A673 (cell line): Measurements from ENCODE around the gene PIK3IP1. TPM values are rescaled to one million over a fixed set of nuclear protein-coding genes. Genes with fewer than 3 reads are reported as not detected.

Source experiments
- BruUV-seq: library from RNA; stranded (reverse); fragments of 400-500 nt; replicated peaks from 2 replicates; lab custom pipeline; 2021; lab: Mats Ljungman, UMichigan
- CTCF ChIA-PET: fragments of 300-600 bp; sonication (Branson Sonifier 250); formaldehyde crosslinking; loops from one replicate; lab custom pipeline; 2022; ENCODE audit warnings: antibody characterized with exemption; lab: Charles Lee
- POLR2A ChIA-PET: fragments of 300-600 bp; sonication (Branson Sonifier 250); formaldehyde crosslinking; loops from one replicate; lab custom pipeline; 2022; ENCODE audit warnings: antibody characterized with exemption; ENCODE audit not compliant: low non-redundant PET; lab: Charles Lee
- DNase-seq: peaks from one replicate; pipeline ENCODE4 v3.0.0-alpha.2; 2015; ENCODE audit warnings: low spot score
- H3K27ac ChIP-seq: fragments of 200-600 bp; sonication (generic); 2 replicates; pipeline ENCODE4 v1.5.1; 2016; ENCODE audit warnings: mixed run types, low read depth, mild to moderate bottlenecking, mixed read lengths, antibody characterized with exemption, low read length; ENCODE audit not compliant: poor library complexity, severe bottlenecking
- H3K27me3 ChIP-seq: fragments of 200-600 bp; sonication (generic); replicated peaks from 2 replicates; pipeline ENCODE4 v1.6.1; 2017; ENCODE audit warnings: mixed run types, low read depth, mild to moderate bottlenecking, mixed read lengths, antibody characterized with exemption, low read length; ENCODE audit not compliant: insufficient read depth, poor library complexity
- H3K36me3 ChIP-seq: fragments of 200-600 bp; sonication (generic); 2 replicates; pipeline ENCODE4 v1.6.1; 2016; ENCODE audit warnings: mixed run types, mild to moderate bottlenecking, mixed read lengths, antibody characterized with exemption, low read length; ENCODE audit not compliant: insufficient read depth, poor library complexity, severe bottlenecking
- H3K4me1 ChIP-seq: fragments of 200-600 bp; sonication (generic); 2 replicates; pipeline ENCODE4 v1.6.1; 2017; ENCODE audit warnings: mixed run types, mild to moderate bottlenecking, mixed read lengths, antibody characterized with exemption, low read length; ENCODE audit not compliant: insufficient read depth, poor library complexity, severe bottlenecking
- H3K4me3 ChIP-seq: fragments of 200-600 bp; sonication (generic); 2 replicates; pipeline ENCODE4 v1.5.1; 2016; ENCODE audit warnings: low read depth, mixed run types, mild to moderate bottlenecking, mixed read lengths, low read length; ENCODE audit not compliant: poor library complexity, severe bottlenecking
- H3K9me3 ChIP-seq: fragments of 200-600 bp; sonication (generic); 2 replicates; pipeline ENCODE4 v1.6.1; 2016; ENCODE audit warnings: mixed run types, low read depth, mild to moderate bottlenecking, mixed read lengths, antibody characterized with exemption, low read length; ENCODE audit not compliant: poor library complexity, severe bottlenecking
- EZH2 ChIP-seq: fragments of 200-600 bp; sonication (generic); IDR thresholded peaks from 2 replicates; pipeline ENCODE4 v1.6.1; 2017; ENCODE audit warnings: borderline replicate concordance, low read depth, mild to moderate bottlenecking, mixed read lengths, antibody characterized with exemption, low read length; ENCODE audit not compliant: poor library complexity, severe bottlenecking
- intact Hi-C: fragments of 100-400 bp; cut with micrococcal nuclease; formaldehyde crosslinking; loops from one replicate; pipeline ENCODE4 v1.10.0; 2022; ENCODE audit not compliant: unreplicated experiment
- total RNA-seq: library from RNA; stranded (reverse); gene quantifications from 2 replicates; pipeline ENCODE4 v1.2.3, GENCODE V29; 2021
- TF ChIP-seq, protein P1 (sequence below): fragments of 300-800, 200-600 bp; sonication (generic); conservative IDR thresholded peaks from 2 replicates; pipeline ENCODE4 v1.5.1; 2017; ENCODE audit warnings: low read depth, mild to moderate bottlenecking, antibody characterized with exemption, low read length, moderate library complexity, mixed read lengths

The PIK3IP1 gene
- total RNA-seq, 1 experiment from 2014 or later = 0.24 TPM

DNA sequence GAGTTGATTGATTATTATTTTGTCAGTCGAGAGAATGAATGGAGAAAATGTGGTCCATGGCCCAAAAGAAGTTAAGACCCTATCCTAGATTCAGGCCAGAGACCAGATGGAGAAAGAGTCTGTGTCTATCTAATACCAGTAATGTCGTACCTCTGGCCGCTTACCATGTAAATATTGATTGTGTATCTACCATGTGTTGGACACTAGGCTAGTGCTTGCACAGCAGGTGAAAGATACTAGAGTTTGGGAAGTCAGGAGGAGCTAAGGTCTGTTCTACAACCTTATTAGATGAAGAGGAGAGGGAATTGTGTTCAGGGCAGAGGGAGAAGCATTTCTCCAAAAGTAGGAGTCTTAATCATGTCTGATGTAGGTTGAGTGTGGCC is 31.8 kb downstream of the PIK3IP1 start:
- Histone ChIP-seq H3K27ac (no peak overlapping the region), H3K36me3 (no peaks in the 10 kb centered on the region), H3K4me3 (no peak overlapping the region), H3K9me3 (no peaks in the 10 kb centered on the region), H3K27me3 (no peaks in the 10 kb centered on the region), H3K4me1 (no peaks in the 10 kb centered on the region)
- DNase-seq = no peak
- ChIA-PET POLR2A (no interaction called here), CTCF (no interaction called here)
- BruUV-seq = no TSS peak
- intact Hi-C loops = no loop called here
- TF ChIP-seq, protein P1, sequence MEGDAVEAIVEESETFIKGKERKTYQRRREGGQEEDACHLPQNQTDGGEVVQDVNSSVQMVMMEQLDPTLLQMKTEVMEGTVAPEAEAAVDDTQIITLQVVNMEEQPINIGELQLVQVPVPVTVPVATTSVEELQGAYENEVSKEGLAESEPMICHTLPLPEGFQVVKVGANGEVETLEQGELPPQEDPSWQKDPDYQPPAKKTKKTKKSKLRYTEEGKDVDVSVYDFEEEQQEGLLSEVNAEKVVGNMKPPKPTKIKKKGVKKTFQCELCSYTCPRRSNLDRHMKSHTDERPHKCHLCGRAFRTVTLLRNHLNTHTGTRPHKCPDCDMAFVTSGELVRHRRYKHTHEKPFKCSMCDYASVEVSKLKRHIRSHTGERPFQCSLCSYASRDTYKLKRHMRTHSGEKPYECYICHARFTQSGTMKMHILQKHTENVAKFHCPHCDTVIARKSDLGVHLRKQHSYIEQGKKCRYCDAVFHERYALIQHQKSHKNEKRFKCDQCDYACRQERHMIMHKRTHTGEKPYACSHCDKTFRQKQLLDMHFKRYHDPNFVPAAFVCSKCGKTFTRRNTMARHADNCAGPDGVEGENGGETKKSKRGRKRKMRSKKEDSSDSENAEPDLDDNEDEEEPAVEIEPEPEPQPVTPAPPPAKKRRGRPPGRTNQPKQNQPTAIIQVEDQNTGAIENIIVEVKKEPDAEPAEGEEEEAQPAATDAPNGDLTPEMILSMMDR = no peak
- no peak for TF ChIP-seq EZH2

DNA sequence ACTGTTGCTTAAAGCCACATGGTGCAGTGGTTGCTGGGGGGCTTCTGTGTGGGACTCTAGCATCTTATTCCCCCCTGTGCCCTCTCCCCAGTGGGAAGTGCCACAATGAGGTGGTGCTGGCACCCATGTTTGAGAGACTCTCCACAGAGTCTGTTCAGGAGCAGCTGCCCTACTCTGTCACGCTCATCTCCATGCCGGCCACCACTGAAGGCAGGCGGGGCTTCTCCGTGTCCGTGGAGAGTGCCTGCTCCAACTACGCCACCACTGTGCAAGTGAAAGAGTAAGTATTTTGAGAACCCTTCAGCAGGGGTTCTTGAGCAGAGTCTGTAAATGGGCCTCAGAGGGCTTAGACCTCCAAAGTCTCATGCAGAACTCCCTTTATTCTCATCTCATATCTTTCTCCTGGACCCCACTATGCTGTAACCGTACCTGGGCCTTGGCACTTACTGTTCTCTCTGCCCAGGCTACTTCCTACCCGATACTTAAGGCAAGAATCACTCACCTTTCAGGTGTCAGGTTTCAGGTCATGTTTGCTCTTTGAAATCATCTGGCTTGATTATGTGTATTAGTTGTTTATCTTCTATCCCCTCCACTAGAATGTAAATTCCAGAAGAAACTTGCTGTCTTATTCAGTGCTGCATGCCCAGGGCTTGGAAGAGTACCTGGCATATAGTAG is 32.4 kb downstream of the PIK3IP1 start:
- no peak for DNase-seq
- H3K4me1 ChIP-seq = no peaks in the 10 kb centered on the region
- intact Hi-C loops = no loop called here
- ChIA-PET POLR2A (no interaction called here), CTCF (no interaction called here)
- no peak overlapping the region for H3K27ac ChIP-seq
- no peaks in the 10 kb centered on the region for H3K36me3 ChIP-seq
- no TSS peak for BruUV-seq
- no peak overlapping the region for H3K4me3 ChIP-seq
- TF ChIP-seq EZH2 = no peak
- H3K27me3 ChIP-seq = no peaks in the 10 kb centered on the region
- H3K9me3 ChIP-seq = no peaks in the 10 kb centered on the region

DNA sequence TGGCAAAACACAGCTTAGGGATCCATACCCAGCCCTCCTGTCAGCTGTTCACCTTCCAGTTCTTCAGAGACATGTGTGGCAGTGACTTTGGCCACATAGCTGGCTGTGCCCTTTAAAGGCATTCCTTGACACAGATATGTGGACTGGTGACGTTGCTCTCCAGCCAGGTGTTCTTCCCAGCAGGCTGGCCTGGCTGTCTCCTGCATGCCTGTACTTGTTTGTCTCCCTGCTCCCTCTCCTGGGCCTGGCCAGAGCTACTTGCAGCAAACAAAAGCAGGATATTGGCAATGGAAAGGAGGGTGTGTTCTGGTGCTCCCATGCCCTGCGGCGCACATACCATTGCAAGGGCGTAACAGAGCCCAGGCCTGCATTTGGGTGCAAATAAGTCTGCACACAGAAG is 38.3 kb downstream of the PIK3IP1 start:
- H3K36me3 ChIP-seq = no peaks in the 10 kb centered on the region
- TF ChIP-seq EZH2 = no peak
- TF ChIP-seq, protein P1 = no peak
- CTCF ChIA-PET = no interaction called here
- intact Hi-C loops = no loop called here
- no peaks in the 10 kb centered on the region for H3K9me3 ChIP-seq
- BruUV-seq = no TSS peak
- no peak for DNase-seq
- H3K27me3 ChIP-seq = no peaks in the 10 kb centered on the region
- H3K4me1 ChIP-seq = no peaks in the 10 kb centered on the region
- POLR2A ChIA-PET = no interaction called here
- no peak overlapping the region for H3K27ac ChIP-seq
- H3K4me3 ChIP-seq = no peak overlapping the region
